Neural progenitor cell (in vitro differentiated cells): ENCODE data around the gene HOGA1. TPM values are rescaled to one million over a fixed set of nuclear protein-coding genes. Genes with fewer than 3 reads are reported as not detected.
A peak's percentile ranks its signal among the peaks of the same experiment; 100 is the strongest.

Source experiments
- DNase-seq: peaks from one replicate; pipeline ENCODE4 v3.0.0-alpha.2; 2016; ENCODE audit warnings: low spot score
- H2AFZ ChIP-seq: fragments of 200-600 bp; sonication (generic); replicated peaks from 2 replicates; pipeline ENCODE4 v1.6.1; 2016; ENCODE audit warnings: antibody characterized with exemption
- H3F3A ChIP-seq: fragments of 200-600 bp; sonication (generic); 2 replicates; pipeline ENCODE4 v1.6.1; 2016; ENCODE audit warnings: antibody characterized with exemption, low read depth
- H3K27ac ChIP-seq: fragments of 200-600 bp; sonication (generic); 2 replicates; pipeline ENCODE4 v1.5.1; 2016; ENCODE audit warnings: mild to moderate bottlenecking
- H3K27me3 ChIP-seq: fragments of 200-600 bp; sonication (generic); 2 replicates; pipeline ENCODE4 v1.6.1; 2016; ENCODE audit warnings: mild to moderate bottlenecking, moderate library complexity
- H3K36me3 ChIP-seq: fragments of 200-600 bp; sonication (generic); 2 replicates; pipeline ENCODE4 v1.5.1; 2016
- H3K4me1 ChIP-seq: fragments of 200-600 bp; sonication (generic); 2 replicates; pipeline ENCODE4 v1.6.1; 2016; ENCODE audit warnings: mixed run types
- H3K4me2 ChIP-seq: fragments of 200-600 bp; sonication (generic); 2 replicates; pipeline ENCODE4 v1.6.1; 2016
- H3K4me3 ChIP-seq: fragments of 200-600 bp; sonication (generic); 2 replicates; pipeline ENCODE4 v1.5.1; 2016
- H3K79me2 ChIP-seq: fragments of 200-600 bp; sonication (generic); 2 replicates; pipeline ENCODE4 v1.6.1; 2016; ENCODE audit warnings: low read depth
- H3K9ac ChIP-seq: fragments of 200-600 bp; sonication (generic); 2 replicates; pipeline ENCODE4 v1.6.1; 2016
- H3K9me3 ChIP-seq: fragments of 200-600 bp; sonication (generic); 2 replicates; pipeline ENCODE4 v1.5.1; 2016; ENCODE audit warnings: low read depth
- H4K20me1 ChIP-seq: fragments of 200-600 bp; sonication (generic); 2 replicates; pipeline ENCODE4 v1.6.1; 2016; ENCODE audit warnings: low read depth
- H3K27ac Mint-ChIP-seq: 3 replicates; pipeline ENCODE4 v1.8.0; 2021; ENCODE audit warnings: mixed read lengths
- H3K27me3 Mint-ChIP-seq: 2 replicates; pipeline ENCODE4 v1.8.0; 2022; ENCODE audit warnings: low read depth, mild to moderate bottlenecking, inconsistent platforms, moderate library complexity, mixed read lengths; ENCODE audit not compliant: insufficient read depth
- H3K36me3 Mint-ChIP-seq: 3 replicates; pipeline ENCODE4 v1.8.0; 2021; ENCODE audit warnings: mixed read lengths
- H3K4me1 Mint-ChIP-seq: 3 replicates; pipeline ENCODE4 v1.8.0; 2021; ENCODE audit warnings: mixed read lengths
- H3K4me3 Mint-ChIP-seq: 3 replicates; pipeline ENCODE4 v1.8.0; 2021; ENCODE audit warnings: mild to moderate bottlenecking, moderate library complexity, mixed read lengths
- H3K9me3 Mint-ChIP-seq: 3 replicates; pipeline ENCODE4 v1.8.0; 2020; ENCODE audit warnings: mixed read lengths
- CTCF ChIP-seq: fragments of 200-600 bp; sonication (generic); IDR thresholded peaks from 2 replicates; pipeline ENCODE4 v1.5.1; 2017; ENCODE audit warnings: antibody characterized with exemption, mild to moderate bottlenecking
- EZH2 ChIP-seq: fragments of 200-600 bp; sonication (generic); IDR thresholded peaks from 2 replicates; pipeline ENCODE4 v1.6.1; 2017; ENCODE audit warnings: antibody characterized with exemption, mild to moderate bottlenecking, moderate library complexity
- EZH2phosphoT487 ChIP-seq: fragments of 200-600 bp; sonication (generic); IDR thresholded peaks from 2 replicates; pipeline ENCODE4 v1.6.1; 2017; ENCODE audit warnings: antibody characterized with exemption
- total RNA-seq: library from RNA; depleted of rRNA; stranded (reverse); fragments of >200 nt; gene quantifications from 2 replicates; pipeline ENCODE4 v1.2.3, GENCODE V29; 2015; ENCODE audit warnings: low replicate concordance

HOGA1 gene
- total RNA-seq, 1 donor from 2014 or later: 0.17 TPM

- Histone ChIP-seq H3K36me3 (no peaks in the 10 kb centered on the region), H2AFZ (no peak overlapping the region), H3F3A (no peaks in the 10 kb centered on the region), H3K4me3 (no peak overlapping the region), H4K20me1 (no peaks in the 10 kb centered on the region), H3K27me3 (no peaks in the 10 kb centered on the region), H3K27ac (no peak overlapping the region), H3K9ac (no peak overlapping the region), H3K4me1 (no peaks in the 10 kb centered on the region), H3K9me3 (no peaks in the 10 kb centered on the region), H3K79me2 (no peaks in the 10 kb centered on the region), H3K4me2 (no peak overlapping the region)
- Mint-ChIP-seq H3K36me3 (no peaks in the 10 kb centered on the region), H3K27me3 (peaks cover 7% of the 10 kb centered on the region), H3K4me3 (no peak overlapping the region), H3K4me1 (peaks cover 20% of the 10 kb centered on the region), H3K27ac (no peak overlapping the region), H3K9me3 (no peaks in the 10 kb centered on the region)
- TF ChIP-seq EZH2phosphoT487 (no peak), EZH2 (no peak), CTCF (no peak)
- no peak for DNase-seq
Measured at GRCh38 chr10:97601268-97602215, 17.4 kb downstream of the HOGA1 start.

GRCh38 chr10:97607095-97607636 is 23.0 kb downstream of the HOGA1 start:
- Histone ChIP-seq H3K36me3 (no peaks in the 10 kb centered on the region), H3K27me3 (no peaks in the 10 kb centered on the region), H4K20me1 (peaks cover 7% of the 10 kb centered on the region), H3K9ac (no peak overlapping the region), H3K4me3 (no peak overlapping the region), H3K4me1 (peaks cover 4% of the 10 kb centered on the region), H3K9me3 (no peaks in the 10 kb centered on the region), H3K4me2 (no peak overlapping the region), H3K79me2 (no peaks in the 10 kb centered on the region), H3F3A (no peaks in the 10 kb centered on the region), H2AFZ (no peak overlapping the region), H3K27ac (no peak overlapping the region)
- Mint-ChIP-seq H3K9me3 (no peaks in the 10 kb centered on the region), H3K27ac (peak overlapping the region; percentile 8), H3K4me3 (no peak overlapping the region), H3K4me1 (peaks cover 11% of the 10 kb centered on the region), H3K27me3 (peaks cover 3% of the 10 kb centered on the region), H3K36me3 (no peaks in the 10 kb centered on the region)
- no peak for DNase-seq
- TF ChIP-seq EZH2 (no peak), CTCF (no peak), EZH2phosphoT487 (no peak)

- H3K27ac Mint-ChIP-seq: no peak overlapping the region
- no peak overlapping the region for H3K4me2 ChIP-seq
- H3K79me2 ChIP-seq: no peaks in the 10 kb centered on the region
- DNase-seq: no peak
- peaks cover 11% of the 10 kb centered on the region for H3K4me1 Mint-ChIP-seq
- peaks cover 7% of the 10 kb centered on the region for H4K20me1 ChIP-seq
- H3K9me3 Mint-ChIP-seq: no peaks in the 10 kb centered on the region
- H3K27me3 ChIP-seq: no peaks in the 10 kb centered on the region
- H3K27me3 Mint-ChIP-seq: no peaks in the 10 kb centered on the region
- no peak overlapping the region for H3K9ac ChIP-seq
- no peaks in the 10 kb centered on the region for H3K36me3 Mint-ChIP-seq
- peaks cover 4% of the 10 kb centered on the region for H3K4me1 ChIP-seq
- H2AFZ ChIP-seq: no peak overlapping the region
- H3F3A ChIP-seq: no peaks in the 10 kb centered on the region
- H3K4me3 ChIP-seq: no peak overlapping the region
- no peak for TF ChIP-seq EZH2phosphoT487
- no peak for TF ChIP-seq EZH2
- no peak for TF ChIP-seq CTCF
- H3K9me3 ChIP-seq: no peaks in the 10 kb centered on the region
- no peak overlapping the region for H3K27ac ChIP-seq
- no peak overlapping the region for H3K4me3 Mint-ChIP-seq
- no peaks in the 10 kb centered on the region for H3K36me3 ChIP-seq
Measured at GRCh38 chr10:97608991-97609561, 24.9 kb downstream of the HOGA1 start.
